ENCODE results near the gene C11orf16.
A peak's percentile ranks its signal among the peaks of the same experiment; 100 is the strongest.

Gene C11orf16

DNA sequence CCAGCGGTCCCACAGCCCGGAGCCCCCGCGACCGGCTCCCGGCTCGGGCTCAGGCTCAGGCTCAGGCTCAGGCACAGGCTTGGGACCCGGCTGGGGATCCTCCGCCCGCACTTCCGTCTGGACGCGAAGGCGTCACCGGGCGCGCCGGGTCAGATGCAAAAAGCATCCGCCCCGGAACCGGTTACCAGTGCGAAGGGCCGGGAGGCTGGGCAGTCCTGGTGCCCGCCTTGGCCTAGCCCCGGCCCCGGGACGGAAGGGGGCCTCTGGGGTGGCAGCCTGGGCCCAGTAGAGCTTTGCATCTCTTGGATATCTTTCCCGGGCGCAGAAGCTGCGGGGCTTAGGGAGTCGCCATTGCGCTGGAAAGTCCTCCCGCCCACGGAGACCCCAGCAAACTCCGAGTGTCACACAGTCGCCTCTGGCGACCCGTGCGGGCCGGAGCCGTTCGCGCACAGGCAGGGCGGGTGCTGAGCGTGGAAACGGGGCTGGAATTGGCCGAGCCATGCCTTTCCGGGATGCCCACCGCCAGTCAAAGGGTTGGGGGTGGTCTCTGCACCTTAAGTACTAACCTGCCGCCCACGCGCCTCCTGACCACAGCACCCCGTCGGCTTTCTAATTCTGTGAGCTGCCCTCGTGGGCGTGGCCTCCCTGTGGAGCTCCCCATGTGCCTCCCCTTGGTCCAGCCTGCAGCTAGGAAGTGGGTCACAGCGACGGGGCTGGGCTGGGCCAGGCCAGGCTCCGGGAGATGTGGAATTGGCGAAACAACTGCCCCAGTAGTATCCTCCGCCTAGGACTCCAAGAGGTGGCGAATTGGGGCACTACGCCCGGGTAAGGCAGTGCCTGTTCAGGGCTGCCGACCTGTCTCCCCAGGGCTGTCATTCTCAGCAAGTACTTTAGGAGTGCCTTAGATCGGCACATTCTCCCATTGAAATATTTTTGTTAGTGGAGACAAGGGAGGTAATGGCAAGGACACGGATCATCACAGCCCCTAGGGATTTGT is 31.9 kb upstream of the C11orf16 start, which contains the start of gene TMEM9B:
Gene TMEM9B (minus strand): TSS at position 119 of the 997 bp plus-strand sequence. CDS start 129 bp downstream, outside the sequence.
- peak; percentile 92 for DNase-seq (ENCODE audit: low spot score)
- TF ChIP-seq, protein P1, sequence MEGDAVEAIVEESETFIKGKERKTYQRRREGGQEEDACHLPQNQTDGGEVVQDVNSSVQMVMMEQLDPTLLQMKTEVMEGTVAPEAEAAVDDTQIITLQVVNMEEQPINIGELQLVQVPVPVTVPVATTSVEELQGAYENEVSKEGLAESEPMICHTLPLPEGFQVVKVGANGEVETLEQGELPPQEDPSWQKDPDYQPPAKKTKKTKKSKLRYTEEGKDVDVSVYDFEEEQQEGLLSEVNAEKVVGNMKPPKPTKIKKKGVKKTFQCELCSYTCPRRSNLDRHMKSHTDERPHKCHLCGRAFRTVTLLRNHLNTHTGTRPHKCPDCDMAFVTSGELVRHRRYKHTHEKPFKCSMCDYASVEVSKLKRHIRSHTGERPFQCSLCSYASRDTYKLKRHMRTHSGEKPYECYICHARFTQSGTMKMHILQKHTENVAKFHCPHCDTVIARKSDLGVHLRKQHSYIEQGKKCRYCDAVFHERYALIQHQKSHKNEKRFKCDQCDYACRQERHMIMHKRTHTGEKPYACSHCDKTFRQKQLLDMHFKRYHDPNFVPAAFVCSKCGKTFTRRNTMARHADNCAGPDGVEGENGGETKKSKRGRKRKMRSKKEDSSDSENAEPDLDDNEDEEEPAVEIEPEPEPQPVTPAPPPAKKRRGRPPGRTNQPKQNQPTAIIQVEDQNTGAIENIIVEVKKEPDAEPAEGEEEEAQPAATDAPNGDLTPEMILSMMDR (IDR thresholded peaks at IDR 0.05; ENCODE audit: extremely low read depth, missing control alignments): no peak

DNA sequence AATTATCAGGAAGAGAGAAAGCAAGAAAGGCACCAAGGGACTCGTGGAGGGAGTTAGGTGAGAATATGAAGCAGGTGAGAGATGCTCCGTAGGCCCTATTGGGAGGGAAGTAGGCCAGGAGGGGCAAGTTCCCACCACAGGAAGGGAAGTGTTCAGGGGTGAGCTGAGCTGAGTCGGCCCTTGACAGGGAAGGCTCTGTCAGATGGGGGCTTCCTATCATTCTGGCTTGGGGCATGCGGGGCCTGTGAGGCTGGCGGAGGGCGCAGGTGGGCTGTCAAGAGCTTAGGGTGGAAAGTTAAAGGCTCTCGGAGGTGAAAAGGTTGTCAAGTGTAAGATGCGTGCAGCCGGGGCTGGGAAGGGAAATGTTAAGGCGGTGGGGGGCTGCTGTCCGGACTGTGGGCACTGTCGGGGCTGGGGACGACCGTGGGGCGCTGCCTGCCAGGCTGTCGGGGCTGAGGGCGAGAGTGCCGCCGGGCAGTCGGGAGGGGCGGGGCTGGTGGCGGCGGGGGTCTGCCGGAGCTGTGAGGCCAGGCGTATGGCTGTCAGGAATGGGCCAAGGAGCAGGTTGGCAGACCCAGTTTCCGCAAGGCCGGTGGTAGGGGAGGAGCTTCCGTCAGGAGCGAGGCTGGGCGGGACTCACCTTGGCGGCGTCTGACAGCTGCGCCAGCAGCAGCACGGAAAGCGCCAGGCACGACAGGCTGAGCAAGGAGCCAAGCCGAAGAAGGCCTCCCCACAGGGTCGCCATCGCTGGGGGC is 31.0 kb upstream of the C11orf16 start:
- DNase-seq (ENCODE audit: low spot score): peak; percentile 88

DNA sequence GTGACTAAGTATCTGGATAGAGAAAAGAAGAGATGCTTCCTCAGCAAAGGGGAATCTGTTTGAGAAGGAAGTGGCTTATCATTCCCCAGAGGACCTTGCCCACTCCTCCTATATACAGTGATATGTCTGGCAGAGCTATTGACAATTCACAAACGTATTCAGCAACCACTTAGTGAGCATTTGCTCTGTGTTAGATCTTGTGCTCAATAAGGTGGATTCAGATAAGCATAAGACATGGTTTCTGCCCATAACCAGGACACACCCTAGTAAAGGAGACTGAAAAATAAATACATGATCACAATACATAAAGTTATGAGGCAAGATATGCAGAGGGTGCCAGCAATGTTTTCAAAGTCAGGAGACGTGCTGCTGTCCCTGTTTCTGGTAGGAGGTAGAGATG is 30.1 kb upstream of the C11orf16 start:
- TF ChIP-seq, protein P1 (IDR thresholded peaks at IDR 0.05; ENCODE audit: extremely low read depth, missing control alignments): no peak
- DNase-seq (ENCODE audit: low spot score): no peak

More for the DNA sequence above, 31.0 kb upstream of the C11orf16 start:
- TF ChIP-seq, protein P1 (IDR thresholded peaks at IDR 0.05; ENCODE audit: extremely low read depth, missing control alignments): no peak

DNA sequence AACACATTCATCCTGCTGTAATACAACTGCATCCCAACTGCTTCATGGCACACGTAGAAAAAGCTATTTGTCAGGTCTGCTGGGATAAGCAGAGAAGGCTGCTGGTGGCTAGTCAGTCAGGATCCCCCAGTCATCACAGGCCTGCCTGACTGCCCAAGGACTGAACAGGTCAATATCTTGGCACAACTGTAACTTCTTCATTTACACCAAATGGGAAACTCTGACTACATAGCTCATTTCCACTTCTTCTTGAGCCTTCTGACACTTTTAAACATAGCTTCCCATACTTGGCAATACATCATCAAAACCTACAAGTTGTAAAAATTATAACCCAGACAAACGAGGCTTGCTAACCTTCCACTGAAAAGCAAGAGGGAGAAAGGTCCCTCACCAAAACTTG is 28.7 kb upstream of the C11orf16 start:
- no peak for DNase-seq (ENCODE audit: low spot score)
- TF ChIP-seq, protein P1 (IDR thresholded peaks at IDR 0.05; ENCODE audit: extremely low read depth, missing control alignments): no peak

DNA sequence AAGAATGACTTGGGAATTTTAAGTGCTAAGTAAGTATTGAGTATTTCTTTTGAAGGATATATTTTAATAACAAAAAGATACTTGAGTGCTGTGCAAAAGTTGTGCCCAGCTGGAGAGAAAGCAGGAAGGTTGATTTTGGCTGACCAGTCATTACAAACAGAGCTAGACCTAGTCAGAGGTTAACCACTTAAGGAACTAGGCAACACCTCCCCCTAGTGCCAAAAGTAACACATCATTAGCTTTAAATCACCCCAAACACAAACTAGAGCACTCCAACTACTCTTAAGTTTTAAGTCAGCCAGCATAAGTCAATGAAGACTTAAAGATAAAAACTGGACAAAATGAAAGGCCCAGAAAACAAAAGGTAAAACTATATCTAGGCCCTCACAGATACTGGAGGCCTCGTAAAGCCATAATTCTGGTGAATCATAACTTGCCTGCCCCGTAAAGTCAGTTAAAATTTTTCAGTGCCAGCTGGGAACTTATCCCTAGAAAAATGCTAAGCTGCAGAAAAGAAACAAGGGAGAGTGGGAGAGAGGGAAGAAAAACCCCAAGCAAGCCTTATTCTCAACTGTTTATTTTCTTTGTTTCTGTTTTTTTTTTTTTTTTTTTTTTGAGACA is 26.9 kb upstream of the C11orf16 start:
- TF ChIP-seq, protein P1 (IDR thresholded peaks at IDR 0.05; ENCODE audit: extremely low read depth, missing control alignments): peak; percentile 45
- DNase-seq (ENCODE audit: low spot score): peak; percentile 83

DNA sequence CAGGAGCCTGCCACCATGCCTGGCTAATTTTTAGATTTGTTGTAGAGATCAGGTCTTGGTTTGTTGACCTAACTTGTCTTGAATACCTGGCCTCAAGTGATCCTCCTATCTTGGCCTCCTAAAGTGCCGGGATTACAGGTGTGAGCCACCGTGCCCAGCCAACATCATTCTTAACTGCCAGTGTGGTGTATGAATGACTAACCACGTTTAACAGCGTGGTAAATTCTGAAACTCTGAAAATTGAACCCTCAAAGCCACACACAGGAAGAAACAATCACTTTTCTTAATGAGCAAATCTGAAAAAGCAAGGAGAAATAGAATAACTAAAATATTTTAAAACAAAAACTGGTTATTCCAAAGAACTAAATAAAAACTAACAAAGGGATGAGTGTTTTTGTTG is 24.1 kb upstream of the C11orf16 start:
- no peak for DNase-seq (ENCODE audit: low spot score)
- TF ChIP-seq, protein P1 (IDR thresholded peaks at IDR 0.05; ENCODE audit: extremely low read depth, missing control alignments): no peak
